ENCODE results near the gene VEZT. TPM values are rescaled to one million over a fixed set of nuclear protein-coding genes. Genes with fewer than 3 reads are reported as not detected.

VEZT gene
- total RNA-seq, 4 donors from 2014 or later, result 55.2 to 130 (median 85.5) TPM

GRCh38 chr12:95248604-95249360, 31.2 kb downstream of the VEZT start:
- intact Hi-C loops (cut with DNase I; ENCODE audit: low total_unique reads), result no loop called here
- Histone ChIP-seq H3K27ac (peak overlapping the region in 2 of 4 donors; percentile 13 to 46), H3K4me3 (no peak overlapping the region), H3K9me3 (no peaks in the 10 kb centered on the region), H3K36me3 (peaks cover 0 to 10% (median 2%) of the 10 kb centered on the region in 4 donors), H3K4me1 (peaks cover 3 to 46% (median 13%) of the 10 kb centered on the region in 4 donors), H3K27me3 (no peaks in the 10 kb centered on the region)
- in situ Hi-C loops (cut with MboI; ENCODE audit: low pct_ligation_motif_present in 1 of 4, low pct_unique_long_range_greater_than_20kb in 1 of 4, low sequenced_read_pairs in 3 of 4), result no loop called here
- TF ChIP-seq POLR2AphosphoS5 (IDR thresholded peaks at IDR 0.05) (peak in 2 of 3 donors; percentile 42 to 45), CTCF (IDR thresholded peaks at IDR 0.05) (no peak), EP300 (IDR thresholded peaks at IDR 0.05; ENCODE audit: low read depth) (no peak), POLR2A (IDR thresholded peaks at IDR 0.05) (no peak)
- WGBS, 2 donors (ENCODE audit: low coverage in 1 of 2), result 70 to 79% methylated on average over 6 to 8 of the region's 8 CpGs
- no peak for DNase-seq

GRCh38 chr12:95253386-95253785, 35.8 kb downstream of the VEZT start:
- in situ Hi-C loops (cut with MboI; ENCODE audit: low pct_ligation_motif_present in 1 of 4, low pct_unique_long_range_greater_than_20kb in 1 of 4, low sequenced_read_pairs in 3 of 4) (no loop called here), intact Hi-C loops (cut with DNase I; ENCODE audit: low total_unique reads) (no loop called here)
- Histone ChIP-seq H3K4me1 (peaks cover 0 to 23% (median 6%) of the 10 kb centered on the region in 4 donors), H3K4me3 (no peak overlapping the region), H3K27me3 (no peaks in the 10 kb centered on the region), H3K36me3 (peaks cover 0 to 40% (median 14%) of the 10 kb centered on the region in 4 donors), H3K27ac (no peak overlapping the region), H3K9me3 (no peaks in the 10 kb centered on the region)
- DNase-seq, result no peak
- TF ChIP-seq POLR2AphosphoS5 (IDR thresholded peaks at IDR 0.05) (no peak), CTCF (IDR thresholded peaks at IDR 0.05) (no peak), POLR2A (IDR thresholded peaks at IDR 0.05) (no peak), EP300 (IDR thresholded peaks at IDR 0.05; ENCODE audit: low read depth) (no peak)

GRCh38 chr12:95257541-95257940, 39.9 kb downstream of the VEZT start:
- H3K9me3 ChIP-seq, result no peaks in the 10 kb centered on the region
- intact Hi-C loops (cut with DNase I; ENCODE audit: low total_unique reads) (no loop called here), in situ Hi-C loops (cut with MboI; ENCODE audit: low pct_ligation_motif_present in 1 of 4, low pct_unique_long_range_greater_than_20kb in 1 of 4, low sequenced_read_pairs in 3 of 4) (no loop called here)
- H3K36me3 ChIP-seq, result peaks cover 0 to 39% (median 13%) of the 10 kb centered on the region in 4 donors
- TF ChIP-seq POLR2A (IDR thresholded peaks at IDR 0.05) (no peak), CTCF (IDR thresholded peaks at IDR 0.05) (no peak), EP300 (IDR thresholded peaks at IDR 0.05; ENCODE audit: low read depth) (no peak), POLR2AphosphoS5 (IDR thresholded peaks at IDR 0.05) (no peak)
- H3K27ac ChIP-seq, result no peak overlapping the region
- no peaks in the 10 kb centered on the region for H3K27me3 ChIP-seq
- peaks cover 0 to 10% (median 2%) of the 10 kb centered on the region in 4 donors for H3K4me1 ChIP-seq
- no peak overlapping the region for H3K4me3 ChIP-seq
- no peak for DNase-seq
- WGBS, 2 donors (ENCODE audit: low coverage in 1 of 2), result 85 to 86% methylated on average over 3 of the region's 3 CpGs

- Histone ChIP-seq H3K4me1 (peaks cover 0 to 10% (median 2%) of the 10 kb centered on the region in 4 donors), H3K27ac (no peak overlapping the region), H3K36me3 (peaks cover 0 to 37% (median 12%) of the 10 kb centered on the region in 4 donors), H3K27me3 (no peaks in the 10 kb centered on the region), H3K4me3 (no peak overlapping the region), H3K9me3 (no peaks in the 10 kb centered on the region)
- intact Hi-C loops (cut with DNase I; ENCODE audit: low total_unique reads) (no loop called here), in situ Hi-C loops (cut with MboI; ENCODE audit: low pct_ligation_motif_present in 1 of 4, low pct_unique_long_range_greater_than_20kb in 1 of 4, low sequenced_read_pairs in 3 of 4) (no loop called here)
- 95 to 100% methylated on average over 1 to 2 of the region's 2 CpGs for WGBS, 2 donors (ENCODE audit: low coverage in 1 of 2)
- DNase-seq, result no peak
- TF ChIP-seq CTCF (IDR thresholded peaks at IDR 0.05) (no peak), EP300 (IDR thresholded peaks at IDR 0.05; ENCODE audit: low read depth) (no peak)
Observed at GRCh38 chr12:95258151-95258550, 40.5 kb downstream of the VEZT start.

Measured in transverse colon (tissue), 4 donors.